Measurements from ENCODE around the gene CPB1.
"Not testable (repeated sequence)": the region's sequence is repeated elsewhere in the genome, so short reads cannot be mapped to it uniquely, and the experiment has no call there.

The CPB1 gene

DNA sequence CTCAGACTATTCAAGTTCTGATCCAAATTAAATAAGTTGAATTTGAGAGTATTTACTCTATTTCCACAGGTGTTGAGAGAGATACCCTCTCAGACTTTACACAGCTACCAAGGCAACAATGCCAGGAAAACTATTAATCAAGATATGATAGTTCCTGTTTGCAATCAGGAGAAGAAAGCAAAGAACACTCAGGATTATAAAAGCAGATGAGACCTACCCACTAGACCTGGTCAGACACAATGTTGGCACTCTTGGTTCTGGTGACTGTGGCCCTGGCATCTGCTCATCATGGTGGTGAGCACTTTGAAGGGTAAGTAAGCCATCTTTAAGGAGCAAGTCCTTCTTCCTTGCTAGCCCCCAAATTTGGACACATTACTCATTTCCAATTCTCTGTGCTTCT, at the start of gene CPB1:
CPB1 (plus strand) TSS at position 227 of the 400 bp plus-strand sequence; CDS start at position 240, 13 bp downstream.
- no peak for DNase-seq

DNA sequence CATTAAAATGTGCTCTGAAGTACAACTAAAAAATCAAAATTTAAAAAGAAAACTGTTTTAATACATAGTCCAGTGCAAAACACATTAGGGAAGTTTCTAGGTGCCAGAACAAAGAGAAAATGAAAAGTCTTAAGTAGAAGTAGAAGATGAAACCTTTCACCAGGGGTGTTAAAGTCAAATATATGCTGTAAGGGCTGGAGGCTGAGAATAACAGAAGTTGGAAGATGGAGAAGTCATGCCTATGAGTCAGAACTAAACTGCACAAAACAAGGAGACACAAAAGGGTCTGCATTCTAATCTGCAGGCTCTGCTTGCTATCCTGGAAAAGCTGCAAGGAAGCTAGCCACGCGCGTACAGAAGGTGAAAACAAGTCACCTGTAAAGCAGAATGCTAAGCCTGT, 48.7 kb upstream of the CPB1 start:
- DNase-seq: no peak

DNA sequence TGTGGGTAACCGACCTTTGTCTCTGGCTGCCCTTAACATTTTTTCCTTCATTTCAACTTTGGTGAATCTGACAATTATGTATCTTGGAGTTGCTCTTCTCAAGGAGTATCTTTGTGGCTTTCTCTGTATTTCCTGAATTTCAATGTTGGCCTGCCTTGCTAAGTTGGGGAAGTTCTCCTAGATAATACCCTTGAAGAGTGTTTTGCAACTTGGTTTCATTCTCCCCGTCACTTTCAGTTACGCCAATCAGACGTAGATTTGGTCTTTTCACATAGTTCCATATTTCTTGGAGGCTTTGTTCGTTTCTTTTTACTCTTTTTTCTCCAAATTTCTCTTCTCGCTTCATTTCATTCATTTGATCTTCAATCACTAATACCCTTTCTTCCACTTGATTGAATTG, 42.6 kb upstream of the CPB1 start:
- not testable (repeated sequence) for DNase-seq

DNA sequence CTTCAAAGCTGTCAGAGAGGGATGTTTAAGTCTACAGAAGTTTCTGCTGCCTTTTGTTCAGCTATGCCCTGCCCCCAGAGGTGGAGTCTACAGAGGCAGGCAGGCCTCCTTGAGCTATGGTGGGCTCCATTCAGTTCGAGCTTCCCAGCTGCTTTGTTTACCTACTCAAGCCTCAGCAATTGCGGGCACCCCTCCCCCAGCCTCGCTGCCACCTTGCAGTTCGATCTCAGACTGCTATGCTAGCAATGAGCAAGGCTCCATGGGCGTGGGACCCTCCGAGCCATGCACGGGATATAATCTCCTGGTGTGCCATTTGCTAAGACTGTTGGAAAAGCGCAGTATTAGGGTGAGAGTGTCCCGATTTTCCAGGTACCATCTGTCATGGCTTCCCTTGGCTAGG, 41.5 kb upstream of the CPB1 start:
- not testable (repeated sequence) for DNase-seq

GRCh38 chr3:148789146-148789545, 38.5 kb upstream of the CPB1 start:
- no peak for DNase-seq

DNA sequence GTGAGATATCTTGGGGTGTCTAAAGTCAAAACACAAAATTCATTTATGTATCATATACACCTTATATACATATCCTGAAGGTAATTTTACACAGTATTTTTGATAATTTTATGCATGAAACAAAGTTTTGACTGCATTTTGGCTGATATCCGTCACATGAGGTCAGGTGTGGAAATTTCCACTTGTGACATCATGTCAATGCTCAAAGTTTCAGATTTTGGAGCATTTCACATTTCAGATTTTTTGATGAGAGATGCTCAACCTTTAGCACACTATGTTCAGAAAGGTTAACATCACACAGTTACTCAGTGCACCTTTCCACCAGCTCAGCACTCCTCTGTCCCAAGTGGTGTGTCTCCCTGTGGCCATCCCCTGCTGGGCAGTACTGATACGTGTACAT, 37.7 kb upstream of the CPB1 start:
- DNase-seq: no peak

DNA sequence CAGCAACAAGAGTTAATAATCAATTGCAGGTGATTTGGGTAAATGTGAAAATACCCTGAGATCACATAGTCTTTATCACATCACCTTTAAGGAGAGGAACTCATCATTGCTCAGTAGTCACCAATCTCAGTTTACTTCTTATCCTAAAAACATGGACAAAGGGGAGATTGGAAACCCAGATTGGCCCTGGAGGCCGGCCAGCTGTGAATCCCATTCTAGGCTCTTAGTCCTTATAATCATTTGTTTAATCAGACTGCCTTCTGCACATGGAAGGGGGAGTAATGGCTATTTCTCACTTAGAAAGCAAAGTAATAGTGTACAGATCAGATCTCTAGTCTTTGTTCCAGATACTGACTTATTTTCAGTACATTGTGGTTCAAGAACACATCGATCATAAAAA, 37.2 kb upstream of the CPB1 start:
- DNase-seq: no peak

- no peak for DNase-seq
Measured at GRCh38 chr3:148790851-148791735, 36.5 kb upstream of the CPB1 start.

GRCh38 chr3:148791920-148792319, 35.7 kb upstream of the CPB1 start:
- DNase-seq: no peak

GRCh38 chr3:148792516-148792915, 35.1 kb upstream of the CPB1 start:
- no peak for DNase-seq

- no peak for DNase-seq
Measured at GRCh38 chr3:148796799-148797198, 30.8 kb upstream of the CPB1 start.

DNA sequence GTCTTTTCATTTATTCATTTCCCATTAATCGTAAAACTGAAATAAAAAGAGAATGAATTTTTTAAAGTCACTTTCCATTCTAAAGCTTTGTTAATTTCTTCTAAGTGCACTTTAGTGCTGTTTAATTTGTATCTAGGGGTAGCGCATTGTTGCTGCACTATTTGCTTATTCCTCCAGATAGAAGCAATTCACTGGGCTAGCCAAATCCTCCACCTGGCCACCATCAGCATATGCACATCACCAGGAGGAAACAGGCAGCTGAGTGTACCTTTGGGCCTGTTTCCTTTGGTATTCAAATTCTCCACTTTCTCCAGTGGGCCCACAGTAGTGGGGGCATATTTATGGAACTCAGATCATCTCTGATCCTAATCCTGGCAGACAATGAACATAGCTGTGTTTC, 29.8 kb upstream of the CPB1 start:
- DNase-seq: no peak

DNA sequence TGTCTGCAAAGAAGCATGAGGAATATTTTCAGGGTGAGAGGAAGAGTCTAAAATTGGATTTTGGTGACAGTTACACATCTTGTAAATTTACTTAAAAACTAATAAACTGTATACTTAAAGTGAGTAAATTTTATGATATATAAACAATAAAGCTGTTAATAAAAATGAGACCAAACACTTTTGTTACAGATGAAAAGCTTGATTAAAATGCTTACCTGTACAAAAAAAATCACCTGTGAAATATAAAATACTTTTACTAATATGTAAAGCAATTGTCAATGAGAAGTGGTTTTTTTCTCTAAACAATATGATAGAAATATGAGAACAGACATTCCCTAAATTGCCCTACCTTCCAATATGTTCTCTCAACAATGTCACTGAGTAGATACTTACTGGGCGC, 27.2 kb upstream of the CPB1 start:
- no peak for DNase-seq

DNA sequence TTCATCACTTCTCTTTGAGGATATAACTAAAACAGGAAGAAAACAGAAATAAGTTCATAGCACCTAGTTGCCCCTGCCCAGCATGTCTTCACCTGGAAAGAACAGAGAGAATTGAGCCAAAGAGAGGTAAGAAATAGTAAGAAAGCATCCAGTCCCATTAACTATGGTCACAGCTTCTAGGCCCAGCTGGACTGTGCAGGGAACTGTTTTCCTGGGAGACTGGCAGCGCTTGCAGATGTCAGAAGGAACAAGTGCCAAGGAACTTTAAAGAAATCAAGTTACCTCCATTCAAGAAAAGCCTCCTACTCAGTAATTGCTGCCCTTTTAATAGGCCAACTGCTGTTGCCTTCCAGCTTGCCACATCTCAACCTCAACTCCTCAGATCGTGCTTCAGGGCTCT, 17.8 kb upstream of the CPB1 start:
- no peak for DNase-seq

GRCh38 chr3:148815316-148816110, 12.1 kb upstream of the CPB1 start:
- no peak for DNase-seq

DNA sequence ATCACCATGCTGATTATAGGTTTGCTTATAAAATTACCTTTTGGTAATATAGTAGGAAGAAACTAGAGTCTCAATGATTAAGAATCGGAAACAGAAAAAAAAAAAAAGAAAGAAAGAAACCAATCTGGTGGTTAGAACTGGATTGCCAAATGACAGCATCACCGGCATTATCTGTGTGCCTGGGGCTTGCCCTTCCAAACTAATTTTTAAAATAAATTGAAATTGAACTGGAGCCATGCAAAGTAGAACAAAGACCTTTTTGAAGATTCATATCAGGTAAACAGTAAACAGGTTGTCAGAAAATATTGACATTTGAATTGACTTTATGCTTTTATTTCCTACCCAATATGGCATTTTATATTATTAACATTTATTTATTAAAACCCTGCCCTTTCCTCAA, 11.2 kb upstream of the CPB1 start:
- DNase-seq: no peak

GRCh38 chr3:148816981-148817525, 10.6 kb upstream of the CPB1 start:
- DNase-seq: no peak

DNA sequence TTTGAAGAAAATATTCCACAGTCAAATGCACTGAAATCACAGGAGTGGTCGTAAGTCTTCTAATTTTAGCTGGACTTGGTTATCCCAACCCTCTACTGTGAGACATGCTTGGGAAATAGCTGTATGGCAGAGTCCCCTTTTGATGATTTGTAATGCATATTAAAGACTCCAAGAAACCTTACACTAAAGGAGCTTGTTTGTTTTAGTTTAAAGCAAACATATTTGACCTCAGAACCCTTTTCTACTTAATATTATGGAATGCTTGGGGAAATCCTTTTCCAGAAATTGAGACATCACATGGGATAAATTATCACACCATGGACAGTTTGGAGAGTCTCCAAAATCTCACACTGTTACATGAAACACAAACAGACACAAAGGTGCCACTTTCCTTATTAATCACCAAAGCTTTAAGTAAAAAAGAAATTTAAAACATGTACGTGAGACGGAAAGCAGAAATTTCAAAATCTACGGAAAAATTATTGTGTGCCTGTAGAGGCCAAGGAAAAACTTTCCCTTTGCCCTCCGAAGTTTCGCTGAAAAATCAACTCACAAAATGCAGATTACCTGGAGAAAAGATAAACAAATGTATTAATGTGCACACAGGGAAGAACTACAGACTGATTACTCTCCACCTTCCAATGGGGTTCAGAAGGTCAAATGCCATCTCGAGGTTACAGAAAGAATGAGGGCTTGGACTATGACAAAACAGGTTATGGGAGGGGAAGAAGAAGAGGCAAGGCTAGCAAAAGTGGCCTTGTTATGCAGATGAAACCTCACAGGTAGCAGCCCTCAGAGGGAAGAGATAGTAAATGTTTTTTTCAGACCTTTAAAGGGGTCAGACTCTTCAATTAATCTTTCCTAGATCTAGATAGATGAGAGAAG, 7.0 kb upstream of the CPB1 start:
- DNase-seq: no peak

GRCh38 chr3:148823026-148823425, 4.6 kb upstream of the CPB1 start:
- DNase-seq: no peak

DNA sequence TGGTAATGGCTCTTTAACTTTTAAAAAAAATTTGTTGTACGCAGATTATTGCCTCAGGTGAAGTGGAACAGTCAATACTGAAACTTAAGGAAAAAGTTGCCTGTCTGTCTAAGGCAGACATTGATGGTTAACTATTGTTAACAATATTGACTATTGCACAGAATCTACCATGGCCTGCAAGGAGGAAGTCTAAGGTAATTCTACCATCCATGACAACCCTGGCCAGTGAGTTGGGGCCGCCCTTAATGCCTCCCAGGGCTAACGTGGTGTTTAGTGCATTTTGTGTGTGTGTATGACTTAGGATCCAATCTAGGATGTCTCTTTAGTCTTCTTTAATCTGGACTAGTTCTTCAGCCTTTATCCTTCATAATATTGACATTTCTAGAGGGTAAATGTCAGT, 2.1 kb upstream of the CPB1 start:
- DNase-seq: no peak

DNA sequence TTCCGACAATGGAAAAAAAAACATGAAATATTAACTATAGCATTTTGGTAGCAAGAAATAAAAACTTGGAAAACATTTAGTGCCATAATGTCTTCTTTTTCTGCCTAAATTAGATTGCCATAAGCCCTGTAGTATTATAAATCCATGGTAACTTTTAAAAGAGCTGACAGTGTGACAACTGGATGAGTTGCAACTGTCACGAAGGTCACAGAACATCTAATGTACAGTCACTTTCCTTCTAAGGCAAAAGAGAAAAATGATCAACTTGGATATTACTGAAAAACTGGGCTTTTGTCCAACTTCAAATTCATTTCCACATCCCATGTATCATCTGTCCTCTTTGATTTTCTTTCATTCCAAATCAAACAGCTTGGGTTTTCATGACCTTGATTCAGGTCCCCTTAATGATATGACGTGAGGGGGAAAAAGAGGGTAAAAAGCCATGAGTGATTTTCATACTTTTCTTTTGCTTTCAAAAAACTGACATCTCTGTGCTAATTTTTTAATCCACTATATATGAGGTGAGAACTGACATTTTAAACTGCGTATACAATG, 602 bp downstream of the CPB1 start:
- DNase-seq: no peak

DNA sequence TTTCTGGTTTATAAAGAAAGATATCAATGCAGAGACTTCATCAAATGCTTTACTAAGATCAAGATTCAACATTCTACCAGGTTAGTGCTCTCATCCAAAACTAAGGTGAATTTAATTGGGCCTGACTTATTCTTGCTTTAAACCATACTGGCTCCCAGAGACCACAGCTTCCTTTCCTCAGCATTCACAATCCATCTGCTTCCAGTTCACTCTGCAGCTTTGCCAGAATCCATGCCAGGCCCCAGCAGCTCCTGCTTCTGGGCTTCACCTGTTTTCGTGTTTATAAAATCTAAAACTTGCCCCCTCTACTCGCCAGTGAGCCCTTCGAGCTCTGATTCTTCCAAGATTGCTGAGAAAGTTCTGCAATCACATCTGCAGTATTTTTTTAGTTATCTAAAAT, 2.3 kb downstream of the CPB1 start:
- DNase-seq: no peak

DNA sequence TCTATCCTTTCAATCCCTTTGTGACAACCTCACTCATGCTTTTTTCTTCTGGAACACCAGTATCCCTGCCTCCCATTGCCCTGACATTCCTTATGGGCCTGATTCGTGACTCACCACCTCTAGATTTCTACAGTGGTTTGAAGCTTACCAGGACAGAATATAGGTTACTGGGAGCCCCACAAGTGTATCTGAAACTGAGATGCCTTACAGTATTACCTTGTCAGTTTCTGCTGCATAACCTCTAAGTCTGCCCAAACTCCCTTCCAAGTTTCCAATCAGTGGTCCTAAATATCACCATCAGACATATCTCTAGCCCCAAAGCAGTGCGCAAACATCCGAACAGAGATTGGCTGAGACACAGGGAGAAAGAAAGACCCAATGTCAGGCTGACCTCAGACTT, 5.6 kb downstream of the CPB1 start:
- no peak for DNase-seq

Measured in NCI-H2107 (cell line).